Measurements from ENCODE around the gene ACSM2A.
"Not testable (repeated sequence)": the region's sequence is repeated elsewhere in the genome, so short reads cannot be mapped to it uniquely, and the experiment has no call there.

Gene ACSM2A

GRCh38 chr16:20469930-20470329, 18.6 kb downstream of the ACSM2A start:
- in situ Hi-C loops (cut with MboI; ENCODE audit: low sequenced_read_pairs, unreplicated experiment); DNase-seq (ENCODE audit: low spot score): not testable (repeated sequence)

GRCh38 chr16:20470732-20471131, 19.4 kb downstream of the ACSM2A start:
- in situ Hi-C loops (cut with MboI; ENCODE audit: low sequenced_read_pairs, unreplicated experiment); DNase-seq (ENCODE audit: low spot score): not testable (repeated sequence)

GRCh38 chr16:20477188-20477744, 25.9 kb downstream of the ACSM2A start:
- in situ Hi-C loops (cut with MboI; ENCODE audit: low sequenced_read_pairs, unreplicated experiment); DNase-seq (ENCODE audit: low spot score): not testable (repeated sequence)

GRCh38 chr16:20483989-20484388, 32.7 kb downstream of the ACSM2A start:
- DNase-seq (ENCODE audit: low spot score); in situ Hi-C loops (cut with MboI; ENCODE audit: low sequenced_read_pairs, unreplicated experiment): not testable (repeated sequence)

GRCh38 chr16:20484726-20485125, 33.4 kb downstream of the ACSM2A start:
- TF ChIP-seq CTCF (IDR thresholded peaks at IDR 0.05; ENCODE audit: borderline replicate concordance, control extremely low read depth, extremely low read depth, insufficient read depth, missing control alignments): no peak
- in situ Hi-C loops (cut with MboI; ENCODE audit: low sequenced_read_pairs, unreplicated experiment): no loop called here
- DNase-seq (ENCODE audit: low spot score): no peak

GRCh38 chr16:20485408-20485807, 34.1 kb downstream of the ACSM2A start:
- no peak for DNase-seq (ENCODE audit: low spot score)
- in situ Hi-C loops (cut with MboI; ENCODE audit: low sequenced_read_pairs, unreplicated experiment): no loop called here
- TF ChIP-seq CTCF (IDR thresholded peaks at IDR 0.05; ENCODE audit: borderline replicate concordance, control extremely low read depth, extremely low read depth, insufficient read depth, missing control alignments): no peak

- in situ Hi-C loops (cut with MboI; ENCODE audit: low sequenced_read_pairs, unreplicated experiment): not testable (repeated sequence)
Measured at GRCh38 chr16:20490994-20491393, 39.7 kb downstream of the ACSM2A start.

GRCh38 chr16:20491448-20491847, 40.1 kb downstream of the ACSM2A start:
- DNase-seq (ENCODE audit: low spot score); in situ Hi-C loops (cut with MboI; ENCODE audit: low sequenced_read_pairs, unreplicated experiment): not testable (repeated sequence)

More at GRCh38 chr16:20490994-20491393, 39.7 kb downstream of the ACSM2A start:
- DNase-seq (ENCODE audit: low spot score): not testable (repeated sequence)

GRCh38 chr16:20504418-20504817, 53.1 kb downstream of the ACSM2A start:
- in situ Hi-C loops (cut with MboI; ENCODE audit: low sequenced_read_pairs, unreplicated experiment): no loop called here
- no peak for TF ChIP-seq CTCF (IDR thresholded peaks at IDR 0.05; ENCODE audit: borderline replicate concordance, control extremely low read depth, extremely low read depth, insufficient read depth, missing control alignments)
- DNase-seq (ENCODE audit: low spot score): no peak

GRCh38 chr16:20507280-20507679, 56.0 kb downstream of the ACSM2A start:
- DNase-seq (ENCODE audit: low spot score): no peak
- TF ChIP-seq CTCF (IDR thresholded peaks at IDR 0.05; ENCODE audit: borderline replicate concordance, control extremely low read depth, extremely low read depth, insufficient read depth, missing control alignments): no peak
- in situ Hi-C loops (cut with MboI; ENCODE audit: low sequenced_read_pairs, unreplicated experiment): no loop called here
